ENCODE results near the gene MEIOB. TPM values are rescaled to one million over a fixed set of nuclear protein-coding genes. Genes with fewer than 3 reads are reported as not detected.

The MEIOB gene
- total RNA-seq, 1 experiment from 2014 or later = not detected

- Mint-ChIP-seq H3K36me3 (ENCODE audit: insufficient read depth, unreplicated experiment) (peaks cover 7% of the 10 kb centered on the region), H3K9me3 (ENCODE audit: unreplicated experiment) (no peaks in the 10 kb centered on the region), H3K4me1 (ENCODE audit: insufficient read depth, unreplicated experiment) (peaks cover 5% of the 10 kb centered on the region), H3K27me3 (ENCODE audit: insufficient read depth, unreplicated experiment) (no peaks in the 10 kb centered on the region), H3K27ac (ENCODE audit: low read depth, unreplicated experiment) (no peak overlapping the region), H3K4me3 (ENCODE audit: unreplicated experiment) (no peak overlapping the region)
- TF ChIP-seq CTCF (IDR thresholded peaks at IDR 0.05; ENCODE audit: unreplicated experiment) = no peak
- no TSS peak for BruUV-seq (replicated peaks)
- ChIA-PET CTCF (no interaction called here), POLR2A (interaction anchor here (0.7 kb wide), 1 partner anchor 171 kb away, joined by 4 read pairs; the partner anchor contains the start of gene NDUFB10)
- intact Hi-C loops (cut with micrococcal nuclease) = no loop called here
- DNase-seq (ENCODE audit: unreplicated experiment) = no peak
These were observed 83.3 kb downstream of the MEIOB start for GRCh38 chr16:1788708-1789100.

DNA sequence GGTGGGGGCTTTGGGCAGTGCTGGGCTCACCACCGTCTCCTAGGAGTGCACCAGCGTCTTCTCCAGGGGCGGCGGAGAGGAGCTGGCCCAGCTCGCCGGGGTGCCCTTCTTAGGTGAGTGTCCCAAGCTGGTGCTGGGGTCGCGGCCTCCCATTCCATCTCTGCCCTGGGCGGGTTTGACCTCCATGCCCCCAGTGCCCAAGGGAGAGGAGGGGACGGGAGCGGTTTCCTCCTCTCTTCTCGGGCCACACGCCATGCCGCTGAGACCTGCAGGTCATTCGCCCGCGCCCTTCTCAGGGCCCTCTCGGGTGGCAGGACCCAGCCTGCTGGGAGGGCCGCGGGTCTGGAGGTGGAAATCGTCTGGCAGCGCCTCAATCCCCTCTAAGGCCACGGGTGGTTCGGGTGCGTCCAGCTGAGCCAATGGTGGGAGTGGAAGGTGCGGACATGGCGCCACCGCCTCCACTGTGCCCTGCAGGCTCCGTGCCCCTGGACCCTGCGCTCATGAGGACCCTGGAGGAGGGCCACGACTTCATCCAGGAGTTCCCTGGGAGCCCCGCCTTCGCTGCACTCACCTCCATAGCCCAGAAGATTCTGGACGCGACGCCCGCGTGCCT is 83.8 kb downstream of the MEIOB start:
- no peaks in the 10 kb centered on the region for H3K27me3 Mint-ChIP-seq (ENCODE audit: insufficient read depth, unreplicated experiment)
- CTCF ChIA-PET = no interaction called here
- BruUV-seq (replicated peaks) = no TSS peak
- no peak for TF ChIP-seq CTCF (IDR thresholded peaks at IDR 0.05; ENCODE audit: unreplicated experiment)
- no peak overlapping the region for H3K4me3 Mint-ChIP-seq (ENCODE audit: unreplicated experiment)
- POLR2A ChIA-PET = no interaction called here
- no peaks in the 10 kb centered on the region for H3K9me3 Mint-ChIP-seq (ENCODE audit: unreplicated experiment)
- DNase-seq (ENCODE audit: unreplicated experiment) = no peak
- no peak overlapping the region for H3K27ac Mint-ChIP-seq (ENCODE audit: low read depth, unreplicated experiment)
- H3K4me1 Mint-ChIP-seq (ENCODE audit: insufficient read depth, unreplicated experiment) = peaks cover 5% of the 10 kb centered on the region
- peaks cover 12% of the 10 kb centered on the region for H3K36me3 Mint-ChIP-seq (ENCODE audit: insufficient read depth, unreplicated experiment)
- intact Hi-C loops (cut with micrococcal nuclease) = no loop called here

DNA sequence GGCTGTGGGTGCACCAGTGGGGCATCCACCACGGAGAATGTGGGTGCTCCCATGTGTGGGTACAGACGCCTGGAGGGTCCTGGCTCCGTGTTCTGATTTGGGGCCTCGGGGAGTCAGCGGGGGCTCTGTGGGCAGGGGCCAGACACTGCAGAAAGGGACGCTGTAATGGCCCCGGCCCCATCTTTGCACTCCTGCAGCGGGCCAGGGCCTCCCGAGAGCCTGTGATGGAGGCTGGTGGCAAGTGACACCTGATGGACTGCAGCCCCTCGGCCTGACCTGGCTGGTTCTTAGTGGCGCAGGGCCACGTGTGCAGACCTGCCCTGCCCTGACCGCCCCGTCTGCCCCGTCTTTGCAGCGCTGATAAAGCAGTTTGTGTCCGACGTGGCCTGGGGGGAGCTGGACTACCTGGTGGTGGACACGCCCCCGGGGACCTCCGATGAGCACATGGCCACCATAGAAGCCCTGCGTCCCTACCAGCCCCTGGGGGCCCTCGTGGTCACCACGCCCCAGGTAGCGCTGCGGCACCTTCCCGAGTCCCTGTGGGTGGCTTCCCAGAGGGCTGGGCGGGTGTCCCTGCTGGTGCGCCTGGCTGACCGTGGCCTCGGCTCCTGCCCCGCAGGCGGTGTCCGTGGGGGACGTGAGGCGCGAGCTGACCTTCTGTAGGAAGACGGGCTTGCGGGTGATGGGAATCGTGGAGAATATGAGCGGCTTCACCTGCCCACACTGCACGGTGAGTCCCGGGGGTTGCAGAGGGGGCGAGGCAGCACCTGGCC is 84.5 kb downstream of the MEIOB start:
- no TSS peak for BruUV-seq (replicated peaks)
- CTCF ChIA-PET = no interaction called here
- Mint-ChIP-seq H3K4me1 (ENCODE audit: insufficient read depth, unreplicated experiment) (peaks cover 5% of the 10 kb centered on the region), H3K27me3 (ENCODE audit: insufficient read depth, unreplicated experiment) (no peaks in the 10 kb centered on the region), H3K9me3 (ENCODE audit: unreplicated experiment) (no peaks in the 10 kb centered on the region), H3K4me3 (ENCODE audit: unreplicated experiment) (no peak overlapping the region), H3K27ac (ENCODE audit: low read depth, unreplicated experiment) (no peak overlapping the region), H3K36me3 (ENCODE audit: insufficient read depth, unreplicated experiment) (peaks cover 18% of the 10 kb centered on the region)
- no peak for TF ChIP-seq CTCF (IDR thresholded peaks at IDR 0.05; ENCODE audit: unreplicated experiment)
- no peak for DNase-seq (ENCODE audit: unreplicated experiment)
- intact Hi-C loops (cut with micrococcal nuclease) = no loop called here
- POLR2A ChIA-PET = no interaction called here

DNA sequence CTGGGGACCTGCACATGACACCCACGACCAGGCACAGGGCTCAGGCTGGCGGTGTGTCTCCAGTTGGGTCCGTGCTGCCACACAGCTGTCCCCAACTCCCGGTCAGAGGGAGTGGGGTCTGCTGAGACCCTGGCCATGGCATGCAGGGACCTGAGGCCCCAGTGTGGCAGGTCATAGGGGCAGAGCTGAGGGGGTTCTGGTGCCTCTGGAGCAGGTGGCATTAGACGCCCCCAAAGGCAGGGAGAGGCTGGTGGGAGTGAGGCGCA is 85.0 kb downstream of the MEIOB start:
- no peak overlapping the region for H3K4me3 Mint-ChIP-seq (ENCODE audit: unreplicated experiment)
- peaks cover 23% of the 10 kb centered on the region for H3K36me3 Mint-ChIP-seq (ENCODE audit: insufficient read depth, unreplicated experiment)
- no peaks in the 10 kb centered on the region for H3K9me3 Mint-ChIP-seq (ENCODE audit: unreplicated experiment)
- TF ChIP-seq CTCF (IDR thresholded peaks at IDR 0.05; ENCODE audit: unreplicated experiment) = no peak
- intact Hi-C loops (cut with micrococcal nuclease) = no loop called here
- POLR2A ChIA-PET = no interaction called here
- H3K4me1 Mint-ChIP-seq (ENCODE audit: insufficient read depth, unreplicated experiment) = peaks cover 5% of the 10 kb centered on the region
- no peaks in the 10 kb centered on the region for H3K27me3 Mint-ChIP-seq (ENCODE audit: insufficient read depth, unreplicated experiment)
- CTCF ChIA-PET = no interaction called here
- no TSS peak for BruUV-seq (replicated peaks)
- DNase-seq (ENCODE audit: unreplicated experiment) = no peak
- no peak overlapping the region for H3K27ac Mint-ChIP-seq (ENCODE audit: low read depth, unreplicated experiment)
